HEK293 (cell line): ENCODE data around the gene PTPRG.

Source experiments
- TF ChIP-seq, protein P1 (sequence below): fragments of 450-650 bp; formaldehyde crosslinking; IDR thresholded peaks from 2 replicates; pipeline ENCODE4 v1.5.1; 2016; ENCODE audit warnings: missing biosample characterization, missing genetic modification characterization
- TF ChIP-seq, protein P2 (sequence below): sonication (generic); formaldehyde crosslinking; IDR thresholded peaks from 2 replicates; pipeline ENCODE4 v1.8.1; 2022; ENCODE audit warnings: mild to moderate bottlenecking, moderate library complexity, missing genetic modification reagents

GRCh38 chr3:62316525-62316924, 755.2 kb downstream of the PTPRG start:
- TF ChIP-seq, protein P1, sequence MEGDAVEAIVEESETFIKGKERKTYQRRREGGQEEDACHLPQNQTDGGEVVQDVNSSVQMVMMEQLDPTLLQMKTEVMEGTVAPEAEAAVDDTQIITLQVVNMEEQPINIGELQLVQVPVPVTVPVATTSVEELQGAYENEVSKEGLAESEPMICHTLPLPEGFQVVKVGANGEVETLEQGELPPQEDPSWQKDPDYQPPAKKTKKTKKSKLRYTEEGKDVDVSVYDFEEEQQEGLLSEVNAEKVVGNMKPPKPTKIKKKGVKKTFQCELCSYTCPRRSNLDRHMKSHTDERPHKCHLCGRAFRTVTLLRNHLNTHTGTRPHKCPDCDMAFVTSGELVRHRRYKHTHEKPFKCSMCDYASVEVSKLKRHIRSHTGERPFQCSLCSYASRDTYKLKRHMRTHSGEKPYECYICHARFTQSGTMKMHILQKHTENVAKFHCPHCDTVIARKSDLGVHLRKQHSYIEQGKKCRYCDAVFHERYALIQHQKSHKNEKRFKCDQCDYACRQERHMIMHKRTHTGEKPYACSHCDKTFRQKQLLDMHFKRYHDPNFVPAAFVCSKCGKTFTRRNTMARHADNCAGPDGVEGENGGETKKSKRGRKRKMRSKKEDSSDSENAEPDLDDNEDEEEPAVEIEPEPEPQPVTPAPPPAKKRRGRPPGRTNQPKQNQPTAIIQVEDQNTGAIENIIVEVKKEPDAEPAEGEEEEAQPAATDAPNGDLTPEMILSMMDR (tag by site-specific recombination): no peak
- TF ChIP-seq, protein P2, sequence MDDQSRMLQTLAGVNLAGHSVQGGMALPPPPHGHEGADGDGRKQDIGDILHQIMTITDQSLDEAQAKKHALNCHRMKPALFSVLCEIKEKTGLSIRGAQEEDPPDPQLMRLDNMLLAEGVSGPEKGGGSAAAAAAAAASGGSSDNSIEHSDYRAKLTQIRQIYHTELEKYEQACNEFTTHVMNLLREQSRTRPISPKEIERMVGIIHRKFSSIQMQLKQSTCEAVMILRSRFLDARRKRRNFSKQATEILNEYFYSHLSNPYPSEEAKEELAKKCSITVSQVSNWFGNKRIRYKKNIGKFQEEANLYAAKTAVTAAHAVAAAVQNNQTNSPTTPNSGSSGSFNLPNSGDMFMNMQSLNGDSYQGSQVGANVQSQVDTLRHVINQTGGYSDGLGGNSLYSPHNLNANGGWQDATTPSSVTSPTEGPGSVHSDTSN (CRISPR knock-in tag): no peak
